IMR-90 (cell line): ENCODE results near the gene MYH13. TPM values are rescaled to one million over a fixed set of nuclear protein-coding genes. Genes with fewer than 3 reads are reported as not detected.

Experiments
- ATAC-seq: fragments of 200-7000 bp; cut with Tn5 transposase; 2 replicates; pipeline ENCODE4 v1.9.1; 2020; ENCODE audit warnings: low read depth, mild to moderate bottlenecking, moderate library complexity
- BruUV-seq: library from RNA; stranded (reverse); fragments of 400-500 nt; replicated peaks from 2 replicates; lab custom pipeline; 2021; lab: Mats Ljungman, UMichigan
- CTCF ChIA-PET: fragments of 300-600 bp; formaldehyde crosslinking; extraction: SDS; loops from one replicate; lab custom pipeline; 2021; ENCODE audit warnings: antibody characterized with exemption; lab: Yijun Ruan, JAX
- POLR2A ChIA-PET: fragments of 300-600 bp; sonication (Branson Sonifier 250); formaldehyde crosslinking; loops from one replicate; lab custom pipeline; 2022; ENCODE audit warnings: antibody characterized with exemption; ENCODE audit not compliant: unreplicated experiment; lab: Charles Lee
- DNase-seq: peaks from one replicate; pipeline ENCODE4 v3.0.0; 2013
- H2AFZ ChIP-seq: replicated peaks from 2 replicates; pipeline ENCODE3; 2013; ENCODE audit warnings: low read length, mild to moderate bottlenecking; ENCODE audit not compliant: poor library complexity
- H2AK5ac ChIP-seq: 2 replicates; pipeline ENCODE4 v1.6.1; 2013; ENCODE audit warnings: low read depth, low read length, inconsistent platforms
- H2AK9ac ChIP-seq: replicated peaks from 2 replicates; pipeline ENCODE3; 2013; ENCODE audit warnings: mild to moderate bottlenecking, low read depth, low read length, moderate library complexity; ENCODE audit not compliant: poor library complexity
- H2BK120ac ChIP-seq: 2 replicates; pipeline ENCODE4 v1.6.1; 2013; ENCODE audit warnings: low read depth, low read length, inconsistent platforms
- H2BK15ac ChIP-seq: 3 replicates; pipeline ENCODE4 v1.6.1; 2013; ENCODE audit warnings: low read depth, low read length, inconsistent platforms
- H2BK20ac ChIP-seq: 2 replicates; pipeline ENCODE4 v1.6.1; 2013; ENCODE audit warnings: low read depth, mild to moderate bottlenecking, inconsistent platforms, low read length, moderate library complexity
- H2BK5ac ChIP-seq: 2 replicates; pipeline ENCODE4 v1.6.1; 2013; ENCODE audit warnings: mild to moderate bottlenecking, low read depth, low read length, inconsistent platforms; ENCODE audit not compliant: poor library complexity, severe bottlenecking
- H3K14ac ChIP-seq: replicated peaks from 2 replicates; pipeline ENCODE4 v1.6.1; 2013; ENCODE audit warnings: low read depth, low read length, inconsistent platforms
- H3K18ac ChIP-seq: 2 replicates; pipeline ENCODE4 v1.6.1; 2013; ENCODE audit warnings: low read depth, low read length, control low read depth
- H3K23ac ChIP-seq: 2 replicates; pipeline ENCODE4 v1.6.1; 2013; ENCODE audit warnings: low read depth, low read length, inconsistent platforms
- H3K27ac ChIP-seq: 2 replicates; pipeline ENCODE4 v1.5.1; 2013; ENCODE audit warnings: mild to moderate bottlenecking, control low read depth, low read length; ENCODE audit not compliant: insufficient read depth
- H3K27me3 ChIP-seq: 2 replicates; pipeline ENCODE4 v1.6.1; 2013; ENCODE audit warnings: low read length; ENCODE audit not compliant: control insufficient read depth, insufficient read depth
- H3K36me3 ChIP-seq: 2 replicates; pipeline ENCODE4 v1.6.1; 2013; ENCODE audit warnings: low read length, mixed read lengths; ENCODE audit not compliant: control insufficient read depth, insufficient read depth
- H3K4ac ChIP-seq: 2 replicates; pipeline ENCODE4 v1.6.1; 2013; ENCODE audit warnings: low read depth, low read length, inconsistent platforms
- H3K4me1 ChIP-seq: 2 replicates; pipeline ENCODE4 v1.6.1; 2013; ENCODE audit warnings: low read length, mixed read lengths; ENCODE audit not compliant: control insufficient read depth, insufficient read depth
- H3K4me2 ChIP-seq: 2 replicates; pipeline ENCODE4 v1.6.1; 2013; ENCODE audit warnings: low read depth, mild to moderate bottlenecking, control low read depth, low read length, moderate library complexity
- H3K4me3 ChIP-seq: 2 replicates; pipeline ENCODE4 v1.5.1; 2013; ENCODE audit warnings: low read depth, mild to moderate bottlenecking, control low read depth, low read length, moderate library complexity; ENCODE audit not compliant: insufficient read depth
- H3K56ac ChIP-seq: 2 replicates; pipeline ENCODE4 v1.6.1; 2013; ENCODE audit warnings: low read length, inconsistent platforms; ENCODE audit not compliant: insufficient read depth; ENCODE audit errors: extremely low read depth
- H3K79me1 ChIP-seq, 2 experiments: 2 replicates each; pipeline ENCODE4 v1.6.1; 2013; ENCODE audit warnings: low read length in 2 of 2, inconsistent platforms in 1 of 2, low read depth in 1 of 2
- H3K9ac ChIP-seq: 2 replicates; pipeline ENCODE4 v1.6.1; 2013; ENCODE audit warnings: low read depth, low read length, control low read depth
- H3K9me1 ChIP-seq: 2 replicates; pipeline ENCODE4 v1.6.1; 2013; ENCODE audit warnings: low read length, inconsistent platforms; ENCODE audit not compliant: insufficient read depth
- H3K9me3 ChIP-seq: 2 replicates; pipeline ENCODE4 v1.6.1; 2013; ENCODE audit warnings: low read length; ENCODE audit not compliant: control insufficient read depth, insufficient read depth
- H4K20me1 ChIP-seq: 2 replicates; pipeline ENCODE4 v1.6.1; 2013; ENCODE audit warnings: low read length, inconsistent platforms; ENCODE audit not compliant: insufficient read depth
- H4K5ac ChIP-seq: 2 replicates; pipeline ENCODE4 v1.6.1; 2013; ENCODE audit warnings: mild to moderate bottlenecking, low read depth, low read length, control low read depth
- H4K8ac ChIP-seq, 2 experiments: 2 replicates each; pipeline ENCODE4 v1.6.1; 2013; ENCODE audit warnings: low read depth in 2 of 2, low read length in 2 of 2, control low read depth in 1 of 2, inconsistent platforms in 1 of 2
- H4K91ac ChIP-seq: 2 replicates; pipeline ENCODE4 v1.6.1; 2013; ENCODE audit warnings: low read depth, low read length, inconsistent platforms; ENCODE audit not compliant: insufficient read depth
- CEBPB ChIP-seq: IDR thresholded peaks from 2 replicates; pipeline ENCODE4 v1.6.1; 2012; ENCODE audit warnings: low read depth, low read length, improper control_type of control experiment
- CHD1 ChIP-seq: IDR thresholded peaks from 2 replicates; pipeline ENCODE4 v1.6.1; 2012; ENCODE audit warnings: low read depth, low read length, improper control_type of control experiment
- MAFK ChIP-seq: IDR thresholded peaks from 2 replicates; pipeline ENCODE4 v1.6.1; 2012; ENCODE audit warnings: low read depth, low read length, improper control_type of control experiment
- MAZ ChIP-seq: IDR thresholded peaks from 2 replicates; pipeline ENCODE4 v1.6.1; 2012; ENCODE audit warnings: low read depth, mild to moderate bottlenecking, low read length, improper control_type of control experiment, moderate library complexity, borderline replicate concordance
- NFE2L2 ChIP-seq: fragments of 150-350 bp; IDR thresholded peaks from 2 replicates; pipeline ENCODE4 v1.6.1; 2016; ENCODE audit warnings: low read depth, mild to moderate bottlenecking, low read length
- RCOR1 ChIP-seq: IDR thresholded peaks from 2 replicates; pipeline ENCODE4 v1.6.1; 2012; ENCODE audit warnings: mild to moderate bottlenecking, low read length, improper control_type of control experiment; ENCODE audit not compliant: insufficient replicate concordance
- RFX5 ChIP-seq: IDR thresholded peaks from 2 replicates; pipeline ENCODE4 v1.8.0; 2012; ENCODE audit warnings: low read depth, mild to moderate bottlenecking, low read length, moderate library complexity
- SMC3 ChIP-seq: fragments of 150-350 bp; IDR thresholded peaks from 2 replicates; pipeline ENCODE4 v1.6.1; 2016; ENCODE audit warnings: low read depth, mild to moderate bottlenecking, antibody characterized with exemption, low read length, moderate library complexity
- WGBS, 2 experiments: methylation state at CpG; one replicate each; pipeline versions ENCODE4 v1.1.5 to v1.1.7; 2013; ENCODE audit warnings: missing lambda C conversion rate in 2 of 2; ENCODE audit not compliant: insufficient read length in 1 of 2; ENCODE audit errors: extremely low coverage in 2 of 2; 5-methylcytosine and 5-hydroxymethylcytosine counted together
- dilution Hi-C: fragments of 300-500 bp; cut with HindIII; formaldehyde crosslinking; loops from one replicate; pipeline ENCODE4 v1.14.3; 2018; ENCODE audit warnings: low sequenced_read_pairs; ENCODE audit not compliant: unreplicated experiment
- in situ Hi-C: fragments of 300-500 bp; cut with MboI; formaldehyde crosslinking; loops from 3 replicates; pipeline ENCODE4 v1.14.3; 2019; ENCODE audit warnings: low sequenced_read_pairs, inconsistent platforms, mixed read lengths
- intact Hi-C: fragments of 100-400 bp; cut with micrococcal nuclease; formaldehyde crosslinking; loops from 2 replicates; pipeline ENCODE4 v1.10.0; 2022
- polyA plus RNA-seq, 3 experiments: library from polyadenylated mRNA; depleted of rRNA; stranded (reverse); fragments of >200 nt; gene quantifications; 2 replicates each; pipeline ENCODE4 v1.2.3, GENCODE V29; 2012; ENCODE audit warnings: low replicate concordance in 1 of 3
- total RNA-seq: library from RNA; depleted of rRNA; stranded (reverse); fragments of >200 nt; gene quantifications from 2 replicates; pipeline ENCODE4 v1.2.3, GENCODE V29; 2012
- TF ChIP-seq, protein P1 (sequence below): fragments of 150-350 bp; IDR thresholded peaks from 2 replicates; pipeline ENCODE4 v1.6.1; 2017; ENCODE audit warnings: mild to moderate bottlenecking, antibody characterized with exemption, low read length, low read depth

MYH13 gene
- total and polyA plus RNA-seq, 2 of the 4 experiments (the other 2 are of a cell fraction): not detected

DNA sequence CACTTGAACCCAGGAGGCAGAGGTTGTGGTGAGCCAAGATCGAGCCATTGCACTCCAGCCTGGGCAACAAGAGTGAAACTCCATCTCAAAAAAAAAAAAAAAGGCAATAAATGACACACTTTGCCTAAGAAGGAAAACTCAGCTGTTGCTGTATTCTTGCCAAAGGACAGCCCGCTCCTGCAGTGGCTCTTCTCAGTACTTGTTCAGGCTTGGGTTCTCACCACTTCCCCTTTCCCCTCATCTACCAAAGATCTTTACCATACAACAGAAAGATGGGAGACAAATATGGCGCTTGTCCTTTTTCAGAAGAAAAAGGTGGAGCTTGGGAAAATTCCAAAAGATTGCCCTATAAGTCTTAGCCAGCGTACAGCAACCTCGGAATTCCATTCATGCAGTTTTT, 58.5 kb downstream of the MYH13 start:
- Histone ChIP-seq H2BK5ac (no peak overlapping the region), H2BK15ac (no peak overlapping the region), H2BK20ac (no peak overlapping the region), H3K9me3 (no peaks in the 10 kb centered on the region), H3K4me3 (no peak overlapping the region), H3K4me1 (peaks cover 2% of the 10 kb centered on the region; the same call in 1 of the 2 replicates), H3K56ac (no peak overlapping the region), H3K4ac (no peak overlapping the region), H4K8ac (no peak overlapping the region), H3K9ac (no peak overlapping the region), H2BK120ac (no peak overlapping the region), H2AK5ac (no peak overlapping the region), H2AK9ac (no peak overlapping the region), H3K36me3 (no peaks in the 10 kb centered on the region), H3K18ac (no peak overlapping the region), H4K5ac (no peak overlapping the region), H3K27ac (no peak overlapping the region), H4K20me1 (no peaks in the 10 kb centered on the region), H3K27me3 (peaks cover 1% of the 10 kb centered on the region; the same call in 1 of the 2 replicates), H3K14ac (no peak overlapping the region), H3K23ac (no peak overlapping the region), H3K9me1 (no peaks in the 10 kb centered on the region), H4K91ac (no peak overlapping the region), H3K4me2 (no peak overlapping the region), H3K79me1 (no peaks in the 10 kb centered on the region), H2AFZ (no peak overlapping the region)
- TF ChIP-seq RFX5: no peak
- no peak for TF ChIP-seq CEBPB
- TF ChIP-seq SMC3: no peak
- TF ChIP-seq RCOR1: no peak
- no peak for TF ChIP-seq MAFK
- no peak for TF ChIP-seq NFE2L2
- no peak for TF ChIP-seq CHD1
- TF ChIP-seq MAZ: no peak
- TF ChIP-seq, protein P1, sequence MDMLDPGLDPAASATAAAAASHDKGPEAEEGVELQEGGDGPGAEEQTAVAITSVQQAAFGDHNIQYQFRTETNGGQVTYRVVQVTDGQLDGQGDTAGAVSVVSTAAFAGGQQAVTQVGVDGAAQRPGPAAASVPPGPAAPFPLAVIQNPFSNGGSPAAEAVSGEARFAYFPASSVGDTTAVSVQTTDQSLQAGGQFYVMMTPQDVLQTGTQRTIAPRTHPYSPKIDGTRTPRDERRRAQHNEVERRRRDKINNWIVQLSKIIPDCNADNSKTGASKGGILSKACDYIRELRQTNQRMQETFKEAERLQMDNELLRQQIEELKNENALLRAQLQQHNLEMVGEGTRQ: no peak
- no peak for ATAC-seq
- POLR2A ChIA-PET: interaction anchor here (0.6 kb wide), 1 partner anchor 299 kb away, joined by 3 read pairs; no protein-coding TSS in a partner anchor
- no CpG with 5 or more reads among the region's 5 CpGs for WGBS, 2 experiments
- in situ Hi-C loops: no loop called here
- dilution Hi-C loops: no loop called here
- BruUV-seq: no TSS peak
- DNase-seq: no peak
- intact Hi-C loops: loop anchor here (5.0 kb wide), 1 partner anchor 347 kb away; no protein-coding TSS in a partner anchor
- CTCF ChIA-PET: no interaction called here
